ENCODE measurements around the gene GHDC.
"Not testable (repeated sequence)": the region's sequence is repeated elsewhere in the genome, so short reads cannot be mapped to it uniquely, and the experiment has no call there.

The GHDC gene

GRCh38 chr17:42165751-42166150 is 28.5 kb downstream of the GHDC start:
- Histone ChIP-seq H3K4me3 (ENCODE audit: low read length) (no peak overlapping the region), H3K36me3 (ENCODE audit: control insufficient read depth, insufficient read depth, low read length, severe bottlenecking) (no peaks in the 10 kb centered on the region), H3K4me1 (ENCODE audit: control insufficient read depth, insufficient read depth, low read length) (no peaks in the 10 kb centered on the region), H3K9ac (ENCODE audit: low read length) (no peak overlapping the region), H3K9me3 (ENCODE audit: control insufficient read depth, low read length) (no peaks in the 10 kb centered on the region), H3K27me3 (replicated peaks; ENCODE audit: control insufficient read depth, insufficient read depth, low read length) (peaks cover 15% of the 10 kb centered on the region)
- DNase-seq (ENCODE audit: low read depth), result no peak

- Histone ChIP-seq H3K27me3 (replicated peaks; ENCODE audit: control insufficient read depth, insufficient read depth, low read length) (peaks cover 5% of the 10 kb centered on the region), H3K4me3 (ENCODE audit: low read length) (no peak overlapping the region), H3K4me1 (ENCODE audit: control insufficient read depth, insufficient read depth, low read length) (no peaks in the 10 kb centered on the region), H3K9me3 (ENCODE audit: control insufficient read depth, low read length) (no peaks in the 10 kb centered on the region), H3K9ac (ENCODE audit: low read length) (no peak overlapping the region), H3K36me3 (ENCODE audit: control insufficient read depth, insufficient read depth, low read length, severe bottlenecking) (no peaks in the 10 kb centered on the region)
- DNase-seq (ENCODE audit: low read depth), result no peak
Observed at GRCh38 chr17:42163696-42164407, 30.4 kb downstream of the GHDC start.

GRCh38 chr17:42163113-42163512 is 31.2 kb downstream of the GHDC start:
- Histone ChIP-seq H3K9ac (ENCODE audit: low read length) (no peak overlapping the region), H3K36me3 (ENCODE audit: control insufficient read depth, insufficient read depth, low read length, severe bottlenecking) (no peaks in the 10 kb centered on the region), H3K4me1 (ENCODE audit: control insufficient read depth, insufficient read depth, low read length) (no peaks in the 10 kb centered on the region), H3K27me3 (replicated peaks; ENCODE audit: control insufficient read depth, insufficient read depth, low read length) (peaks cover 5% of the 10 kb centered on the region), H3K9me3 (ENCODE audit: control insufficient read depth, low read length) (no peaks in the 10 kb centered on the region), H3K4me3 (ENCODE audit: low read length) (no peak overlapping the region)
- DNase-seq (ENCODE audit: low read depth), result no peak

- H3K4me1 ChIP-seq (ENCODE audit: control insufficient read depth, insufficient read depth, low read length), result peaks cover 4% of the 10 kb centered on the region
- no peak overlapping the region for H3K9ac ChIP-seq (ENCODE audit: low read length)
- H3K9me3 ChIP-seq (ENCODE audit: control insufficient read depth, low read length), result no peaks in the 10 kb centered on the region
- H3K36me3 ChIP-seq (ENCODE audit: control insufficient read depth, insufficient read depth, low read length, severe bottlenecking), result no peaks in the 10 kb centered on the region
- H3K4me3 ChIP-seq (ENCODE audit: low read length), result no peak overlapping the region
- DNase-seq (ENCODE audit: low read depth), result no peak
- no peaks in the 10 kb centered on the region for H3K27me3 ChIP-seq (replicated peaks; ENCODE audit: control insufficient read depth, insufficient read depth, low read length)
Observed at GRCh38 chr17:42160531-42160910, 33.8 kb downstream of the GHDC start.

GRCh38 chr17:42159796-42160530 is 34.3 kb downstream of the GHDC start:
- Histone ChIP-seq H3K9me3 (ENCODE audit: control insufficient read depth, low read length) (no peaks in the 10 kb centered on the region), H3K9ac (ENCODE audit: low read length) (no peak overlapping the region), H3K4me3 (ENCODE audit: low read length) (no peak overlapping the region), H3K4me1 (ENCODE audit: control insufficient read depth, insufficient read depth, low read length) (peaks cover 6% of the 10 kb centered on the region), H3K27me3 (replicated peaks; ENCODE audit: control insufficient read depth, insufficient read depth, low read length) (no peaks in the 10 kb centered on the region), H3K36me3 (ENCODE audit: control insufficient read depth, insufficient read depth, low read length, severe bottlenecking) (no peaks in the 10 kb centered on the region)
- DNase-seq (ENCODE audit: low read depth), result no peak

GRCh38 chr17:42155614-42156045 is 38.7 kb downstream of the GHDC start:
- peak overlapping the region; percentile 80 for H3K9ac ChIP-seq (ENCODE audit: low read length)
- H3K36me3 ChIP-seq (ENCODE audit: control insufficient read depth, insufficient read depth, low read length, severe bottlenecking), result peaks cover 3% of the 10 kb centered on the region
- peak overlapping the region; percentile 98 for H3K4me3 ChIP-seq (ENCODE audit: low read length)
- H3K9me3 ChIP-seq (ENCODE audit: control insufficient read depth, low read length), result no peaks in the 10 kb centered on the region
- H3K4me1 ChIP-seq (ENCODE audit: control insufficient read depth, insufficient read depth, low read length), result peaks cover 15% of the 10 kb centered on the region
- no peak for DNase-seq (ENCODE audit: low read depth)
- no peaks in the 10 kb centered on the region for H3K27me3 ChIP-seq (replicated peaks; ENCODE audit: control insufficient read depth, insufficient read depth, low read length)

GRCh38 chr17:42153919-42154742 is 40.2 kb downstream of the GHDC start:
- peaks cover 3% of the 10 kb centered on the region for H3K36me3 ChIP-seq (ENCODE audit: control insufficient read depth, insufficient read depth, low read length, severe bottlenecking)
- peaks cover 18% of the 10 kb centered on the region for H3K4me1 ChIP-seq (ENCODE audit: control insufficient read depth, insufficient read depth, low read length)
- peak overlapping the region; percentile 98 for H3K4me3 ChIP-seq (ENCODE audit: low read length)
- H3K9me3 ChIP-seq (ENCODE audit: control insufficient read depth, low read length), result no peaks in the 10 kb centered on the region
- peak; percentile 64 for DNase-seq (ENCODE audit: low read depth)
- peak overlapping the region; percentile 99 for H3K9ac ChIP-seq (ENCODE audit: low read length)
- H3K27me3 ChIP-seq (replicated peaks; ENCODE audit: control insufficient read depth, insufficient read depth, low read length), result no peaks in the 10 kb centered on the region

GRCh38 chr17:42146911-42147607 is 47.2 kb downstream of the GHDC start:
- Histone ChIP-seq H3K9ac (ENCODE audit: low read length) (no peak overlapping the region), H3K4me1 (ENCODE audit: control insufficient read depth, insufficient read depth, low read length) (peaks cover 16% of the 10 kb centered on the region), H3K36me3 (ENCODE audit: control insufficient read depth, insufficient read depth, low read length, severe bottlenecking) (peaks cover 27% of the 10 kb centered on the region), H3K27me3 (replicated peaks; ENCODE audit: control insufficient read depth, insufficient read depth, low read length) (no peaks in the 10 kb centered on the region), H3K9me3 (ENCODE audit: control insufficient read depth, low read length) (no peaks in the 10 kb centered on the region), H3K4me3 (ENCODE audit: low read length) (no peak overlapping the region)
- no peak for DNase-seq (ENCODE audit: low read depth)

GRCh38 chr17:42143138-42143537 is 51.2 kb downstream of the GHDC start:
- Histone ChIP-seq H3K36me3 (ENCODE audit: control insufficient read depth, insufficient read depth, low read length, severe bottlenecking) (peaks cover 25% of the 10 kb centered on the region), H3K4me1 (ENCODE audit: control insufficient read depth, insufficient read depth, low read length) (peaks cover 36% of the 10 kb centered on the region)
- not testable (repeated sequence) for H3K9ac ChIP-seq (ENCODE audit: low read length); H3K4me3 ChIP-seq (ENCODE audit: low read length); DNase-seq (ENCODE audit: low read depth); H3K27me3 ChIP-seq (replicated peaks; ENCODE audit: control insufficient read depth, insufficient read depth, low read length); H3K9me3 ChIP-seq (ENCODE audit: control insufficient read depth, low read length)

- Histone ChIP-seq H3K9me3 (ENCODE audit: control insufficient read depth, low read length) (no peaks in the 10 kb centered on the region), H3K4me1 (ENCODE audit: control insufficient read depth, insufficient read depth, low read length) (peaks cover 40% of the 10 kb centered on the region), H3K27me3 (replicated peaks; ENCODE audit: control insufficient read depth, insufficient read depth, low read length) (no peaks in the 10 kb centered on the region), H3K36me3 (ENCODE audit: control insufficient read depth, insufficient read depth, low read length, severe bottlenecking) (peaks cover 21% of the 10 kb centered on the region), H3K9ac (ENCODE audit: low read length) (peak overlapping the region; percentile 34), H3K4me3 (ENCODE audit: low read length) (no peak overlapping the region)
- peak; percentile 76 for DNase-seq (ENCODE audit: low read depth)
Observed at GRCh38 chr17:42142371-42142896, 51.9 kb downstream of the GHDC start.

All from adipocyte (in vitro differentiated cells).